PC-9 (cell line): ENCODE data around the gene EDN1. TPM values are rescaled to one million over a fixed set of nuclear protein-coding genes. Genes with fewer than 3 reads are reported as not detected.
A peak's percentile ranks its signal among the peaks of the same experiment; 100 is the strongest.

Experiments used
- BruUV-seq: library from RNA; stranded (reverse); fragments of 400-500 nt; replicated peaks from 2 replicates; lab custom pipeline; 2021; lab: Mats Ljungman, UMichigan
- CTCF ChIA-PET: fragments of 300-600 bp; sonication (Branson Sonifier 250); formaldehyde crosslinking; loops from one replicate; lab custom pipeline; 2022; ENCODE audit warnings: antibody characterized with exemption; lab: Charles Lee
- POLR2A ChIA-PET: fragments of 300-600 bp; sonication (Branson Sonifier 250); formaldehyde crosslinking; loops from one replicate; lab custom pipeline; 2022; ENCODE audit warnings: antibody characterized with exemption; ENCODE audit not compliant: unreplicated experiment; lab: Charles Lee
- DNase-seq, 2 experiments: peaks; one replicate each; pipeline versions ENCODE4 v3.0.0 to v3.0.0-alpha.2; 2015 to 2022; ENCODE audit warnings: mixed read lengths in 1 of 2
- H2AFZ ChIP-seq: fragments of 200-600 bp; sonication (generic); 2 replicates; pipeline ENCODE4 v1.8.1; 2017; ENCODE audit warnings: antibody characterized with exemption
- H3F3A ChIP-seq: fragments of 200-600 bp; sonication (generic); 2 replicates; pipeline ENCODE4 v1.8.1; 2017; ENCODE audit warnings: antibody characterized with exemption, mild to moderate bottlenecking, low read depth; ENCODE audit not compliant: insufficient read depth
- H3K27ac ChIP-seq: fragments of 200-600 bp; sonication (generic); 2 replicates; pipeline ENCODE4 v1.6.1; 2016; ENCODE audit warnings: mixed run types
- H3K27me3 ChIP-seq: fragments of 200-600 bp; sonication (generic); 2 replicates; pipeline ENCODE4 v1.6.1; 2016; ENCODE audit warnings: low read depth, mixed run types; ENCODE audit not compliant: insufficient read depth
- H3K36me3 ChIP-seq: fragments of 200-600 bp; sonication (generic); 2 replicates; pipeline ENCODE4 v1.6.1; 2016; ENCODE audit warnings: low read depth, mixed run types
- H3K4me1 ChIP-seq: fragments of 200-600 bp; sonication (generic); replicated peaks from 2 replicates; pipeline ENCODE4 v1.6.1; 2016; ENCODE audit warnings: mixed run types; ENCODE audit not compliant: insufficient read depth
- H3K4me2 ChIP-seq: fragments of 200-600 bp; sonication (generic); 2 replicates; pipeline ENCODE4 v1.6.1; 2017; ENCODE audit warnings: mixed run types
- H3K4me3 ChIP-seq: fragments of 200-600 bp; sonication (generic); 2 replicates; pipeline ENCODE4 v1.6.1; 2016; ENCODE audit warnings: mixed run types
- H3K79me2 ChIP-seq: fragments of 200-600 bp; sonication (generic); 2 replicates; pipeline ENCODE4 v1.6.1; 2017; ENCODE audit warnings: low read depth, mixed run types
- H3K9me2 ChIP-seq: fragments of 200-600 bp; sonication (generic); 2 replicates; pipeline ENCODE4 v1.8.1; 2017; ENCODE audit warnings: mild to moderate bottlenecking; ENCODE audit not compliant: insufficient read depth
- H3K9me3 ChIP-seq: fragments of 200-600 bp; sonication (generic); 2 replicates; pipeline ENCODE4 v1.8.1; 2016; ENCODE audit warnings: low read depth; ENCODE audit not compliant: insufficient read depth
- H4K20me1 ChIP-seq: fragments of 200-600 bp; sonication (generic); 2 replicates; pipeline ENCODE4 v1.8.1; 2017; ENCODE audit not compliant: insufficient read depth
- CTCF ChIP-seq: fragments of 200-600 bp; sonication (generic); conservative IDR thresholded peaks from 2 replicates; pipeline ENCODE4 v1.6.1; 2017; ENCODE audit warnings: mixed run types, antibody characterized with exemption, mild to moderate bottlenecking, moderate library complexity
- EZH2 ChIP-seq: fragments of 200-600 bp; sonication (generic); IDR thresholded peaks from 2 replicates; pipeline ENCODE4 v1.8.0; 2017; ENCODE audit warnings: antibody characterized with exemption, low read depth
- intact Hi-C: fragments of 100-400 bp; cut with micrococcal nuclease; formaldehyde crosslinking; loops from one replicate; pipeline ENCODE4 v1.10.0; 2022; ENCODE audit not compliant: unreplicated experiment
- total RNA-seq: library from RNA; stranded (reverse); gene quantifications from 2 replicates; pipeline ENCODE4 v1.2.3, GENCODE V29; 2021

The EDN1 gene
- total RNA-seq, 1 experiment from 2014 or later, result 3.3 TPM

GRCh38 chr6:12293931-12294807, 4.0 kb downstream of the EDN1 start:
- H3K27me3 ChIP-seq, result no peaks in the 10 kb centered on the region
- H3K36me3 ChIP-seq, result peaks cover 35% of the 10 kb centered on the region
- no TSS peak for BruUV-seq
- no peaks in the 10 kb centered on the region for H3K9me3 ChIP-seq
- H3F3A ChIP-seq, result peaks cover 33% of the 10 kb centered on the region
- H3K9me2 ChIP-seq, result no peaks in the 10 kb centered on the region
- H3K4me2 ChIP-seq, result peak overlapping the region; percentile 4; the same call in 1 of the 2 replicates
- H4K20me1 ChIP-seq, result no peaks in the 10 kb centered on the region
- TF ChIP-seq EZH2 (no peak), CTCF (no peak)
- H3K4me1 ChIP-seq, result peaks cover 31% of the 10 kb centered on the region
- no peak overlapping the region for H2AFZ ChIP-seq
- peak in 1 of 2 experiments; percentile 60 for DNase-seq
- 0 out of 2 replicates have a peak overlapping the region, but pooled peaks have one; percentile 0 for H3K27ac ChIP-seq
- H3K79me2 ChIP-seq, result peaks cover 20% of the 10 kb centered on the region
- CTCF ChIA-PET, result interaction anchor here (0.9 to 1.6 kb wide), 2 partner anchors 76 to 309 kb away, joined by 3 to 8 read pairs; no protein-coding TSS in a partner anchor
- H3K4me3 ChIP-seq, result no peak overlapping the region
- intact Hi-C loops, result loop anchor here (5.0 kb wide), 1 partner anchor 78 kb away; no protein-coding TSS in a partner anchor
- POLR2A ChIA-PET, result interaction anchor here (0.6 to 0.7 kb wide), 4 partner anchors 20 to 308 kb away, joined by 3 to 6 read pairs (median 6); no protein-coding TSS in a partner anchor

GRCh38 chr6:12294851-12295536, 4.8 kb downstream of the EDN1 start:
- TF ChIP-seq EZH2 (no peak), CTCF (no peak)
- Histone ChIP-seq H3K36me3 (peaks cover 35% of the 10 kb centered on the region), H3K27ac (no peak overlapping the region), H4K20me1 (no peaks in the 10 kb centered on the region), H3K4me3 (no peak overlapping the region), H3K4me2 (no peak overlapping the region), H3K9me3 (no peaks in the 10 kb centered on the region), H3F3A (peaks cover 25% of the 10 kb centered on the region), H3K27me3 (no peaks in the 10 kb centered on the region), H2AFZ (no peak overlapping the region), H3K79me2 (peaks cover 20% of the 10 kb centered on the region), H3K4me1 (peaks cover 30% of the 10 kb centered on the region), H3K9me2 (no peaks in the 10 kb centered on the region)
- intact Hi-C loops, result loop anchor here (5.0 kb wide), 1 partner anchor 77 kb away; no protein-coding TSS in a partner anchor
- ChIA-PET CTCF (interaction anchor here (0.8 to 1.6 kb wide), 3 partner anchors 19 to 308 kb away, joined by 3 to 8 read pairs (median 6); no protein-coding TSS in a partner anchor), POLR2A (interaction anchor here (0.6 to 0.7 kb wide), 4 partner anchors 19 to 709 kb away, joined by 5 to 29 read pairs (median 6); no protein-coding TSS in a partner anchor)
- DNase-seq, result no peak
- no TSS peak for BruUV-seq
